Breast epithelium (tissue), 4 donors: Measurements from ENCODE around the gene C1R. TPM values are rescaled to one million over a fixed set of nuclear protein-coding genes. Genes with fewer than 3 reads are reported as not detected.

Source experiments
- DNase-seq, 2 donors: peaks; one replicate each; pipeline ENCODE4 v3.0.0-alpha.2; 2019; ENCODE audit warnings: low spot score in 2 of 2
- H3K27ac ChIP-seq, 2 donors: fragments of 200-600 bp; sonication (generic) in 1 of 2; one replicate each; pipeline ENCODE4 v1.5.1; 2016 to 2019; ENCODE audit warnings: mild to moderate bottlenecking in 1 of 2
- H3K27me3 ChIP-seq, 2 donors: fragments of 200-600 bp; sonication (generic) in 1 of 2; one replicate each; pipeline versions ENCODE4 v1.5.1 to v1.6.0; 2017 to 2019; ENCODE audit warnings: control low read depth in 1 of 2, mild to moderate bottlenecking in 1 of 2
- H3K36me3 ChIP-seq: fragments of 200-600 bp; one replicate; pipeline ENCODE4 v1.5.1; 2019
- H3K4me1 ChIP-seq, 2 donors: fragments of 200-600 bp; sonication (generic); one replicate each; pipeline ENCODE4 v1.5.1; 2016 to 2019; ENCODE audit warnings: control low read depth in 1 of 2
- H3K4me3 ChIP-seq, 3 donors: fragments of 200-600 bp; sonication (generic); 1 replicate in 2 of 3; 2 replicates in 1 of 3; pipeline ENCODE4 v1.5.1; 2016 to 2019; ENCODE audit warnings: mild to moderate bottlenecking in 3 of 3, moderate library complexity in 2 of 3
- H3K9me3 ChIP-seq, 2 donors: fragments of 200-600 bp; sonication (generic) in 1 of 2; one replicate each; pipeline ENCODE4 v1.5.1; 2016 to 2019; ENCODE audit warnings: control low read depth in 1 of 2
- CTCF ChIP-seq, 3 donors: fragments of 450-650 bp; IDR thresholded peaks; one replicate each; pipeline ENCODE4 v1.5.1; 2016 to 2017; ENCODE audit warnings: antibody characterized with exemption in 3 of 3, mild to moderate bottlenecking in 3 of 3, moderate library complexity in 3 of 3
- POLR2A ChIP-seq: fragments of 450-650 bp; IDR thresholded peaks from one replicate; pipeline ENCODE4 v1.6.1; 2016; ENCODE audit warnings: antibody characterized with exemption, mild to moderate bottlenecking, moderate library complexity
- POLR2AphosphoS5 ChIP-seq, 3 donors: sonication (generic); formaldehyde crosslinking; IDR thresholded peaks; one replicate each; pipeline ENCODE4 v1.6.1; 2017; ENCODE audit warnings: antibody characterized with exemption in 3 of 3
- intact Hi-C: fragments of 100-400 bp; cut with DNase I; formaldehyde crosslinking; loops from one replicate; pipeline ENCODE4 v1.15.1; 2023; ENCODE audit warnings: low total_unique reads
- total RNA-seq, 3 donors: library from RNA; depleted of rRNA; stranded (reverse); fragments of >200 nt; gene quantifications; one replicate each; pipeline ENCODE4 v1.1.0, GENCODE V29; 2016

C1R gene
- total RNA-seq, 3 donors from 2014 or later = 302 to 773 (median 582) TPM

- DNase-seq = no peak
- no peaks in the 10 kb centered on the region for H3K27me3 ChIP-seq
- H3K36me3 ChIP-seq = no peaks in the 10 kb centered on the region
- H3K27ac ChIP-seq = peak overlapping the region; percentile 6 to 57
- H3K4me1 ChIP-seq = no peaks in the 10 kb centered on the region
- TF ChIP-seq POLR2AphosphoS5 (IDR thresholded peaks at IDR 0.05) = no peak
- no peak for TF ChIP-seq POLR2A
- TF ChIP-seq CTCF (IDR thresholded peaks at IDR 0.05) = no peak
- no peak overlapping the region for H3K4me3 ChIP-seq
- no peaks in the 10 kb centered on the region for H3K9me3 ChIP-seq
- intact Hi-C loops = no loop called here
Measured at GRCh38 chr12:7068994-7069346, 23.3 kb downstream of the C1R start.

GRCh38 chr12:7068240-7068993 is 23.8 kb downstream of the C1R start:
- Histone ChIP-seq H3K9me3 (no peaks in the 10 kb centered on the region), H3K36me3 (no peaks in the 10 kb centered on the region), H3K4me1 (no peaks in the 10 kb centered on the region), H3K27me3 (no peaks in the 10 kb centered on the region), H3K27ac (peak overlapping the region; percentile 6 to 57), H3K4me3 (no peak overlapping the region)
- no peak for DNase-seq
- TF ChIP-seq POLR2A (no peak), POLR2AphosphoS5 (IDR thresholded peaks at IDR 0.05) (no peak), CTCF (IDR thresholded peaks at IDR 0.05) (no peak)
- intact Hi-C loops = no loop called here

GRCh38 chr12:7067096-7067495 is 25.1 kb downstream of the C1R start:
- TF ChIP-seq CTCF (IDR thresholded peaks at IDR 0.05) = no peak
- TF ChIP-seq POLR2A = no peak
- TF ChIP-seq POLR2AphosphoS5 (IDR thresholded peaks at IDR 0.05) = no peak
- Histone ChIP-seq H3K36me3 (no peaks in the 10 kb centered on the region), H3K4me3 (no peak overlapping the region), H3K9me3 (no peaks in the 10 kb centered on the region), H3K27me3 (no peaks in the 10 kb centered on the region), H3K4me1 (no peaks in the 10 kb centered on the region), H3K27ac (peak overlapping the region in 1 of 2 donors; percentile 58)
- DNase-seq = no peak
- intact Hi-C loops = no loop called here

- H3K27me3 ChIP-seq = no peaks in the 10 kb centered on the region
- intact Hi-C loops = no loop called here
- no peak for TF ChIP-seq POLR2AphosphoS5 (IDR thresholded peaks at IDR 0.05)
- no peak for TF ChIP-seq CTCF (IDR thresholded peaks at IDR 0.05)
- TF ChIP-seq POLR2A = no peak
- no peaks in the 10 kb centered on the region for H3K9me3 ChIP-seq
- no peak overlapping the region for H3K27ac ChIP-seq
- no peaks in the 10 kb centered on the region for H3K4me1 ChIP-seq
- H3K4me3 ChIP-seq = no peak overlapping the region
- no peaks in the 10 kb centered on the region for H3K36me3 ChIP-seq
- no peak for DNase-seq
Measured at GRCh38 chr12:7066596-7066995, 25.6 kb downstream of the C1R start.

- H3K27ac ChIP-seq = no peak overlapping the region
- no peak for DNase-seq
- no peak overlapping the region for H3K4me3 ChIP-seq
- no peaks in the 10 kb centered on the region for H3K4me1 ChIP-seq
- TF ChIP-seq CTCF (IDR thresholded peaks at IDR 0.05) (no peak), POLR2AphosphoS5 (IDR thresholded peaks at IDR 0.05) (no peak), POLR2A (no peak)
- no peaks in the 10 kb centered on the region for H3K36me3 ChIP-seq
- H3K9me3 ChIP-seq = no peaks in the 10 kb centered on the region
- no peaks in the 10 kb centered on the region for H3K27me3 ChIP-seq
- intact Hi-C loops = no loop called here
Measured at GRCh38 chr12:7065073-7065623, 27.1 kb downstream of the C1R start.
